GM18511 (cell line): Measurements from ENCODE around the gene ARHGAP27.
"Not testable (repeated sequence)": the region's sequence is repeated elsewhere in the genome, so short reads cannot be mapped to it uniquely, and the experiment has no call there.

Source experiments
- ATAC-seq: cut with Tn5 transposase; IDR thresholded peaks from one replicate; pipeline ENCODE4 v1.9.1; 2021; ENCODE audit warnings: mild to moderate bottlenecking, moderate library complexity; ENCODE audit not compliant: unreplicated experiment

The ARHGAP27 gene

DNA sequence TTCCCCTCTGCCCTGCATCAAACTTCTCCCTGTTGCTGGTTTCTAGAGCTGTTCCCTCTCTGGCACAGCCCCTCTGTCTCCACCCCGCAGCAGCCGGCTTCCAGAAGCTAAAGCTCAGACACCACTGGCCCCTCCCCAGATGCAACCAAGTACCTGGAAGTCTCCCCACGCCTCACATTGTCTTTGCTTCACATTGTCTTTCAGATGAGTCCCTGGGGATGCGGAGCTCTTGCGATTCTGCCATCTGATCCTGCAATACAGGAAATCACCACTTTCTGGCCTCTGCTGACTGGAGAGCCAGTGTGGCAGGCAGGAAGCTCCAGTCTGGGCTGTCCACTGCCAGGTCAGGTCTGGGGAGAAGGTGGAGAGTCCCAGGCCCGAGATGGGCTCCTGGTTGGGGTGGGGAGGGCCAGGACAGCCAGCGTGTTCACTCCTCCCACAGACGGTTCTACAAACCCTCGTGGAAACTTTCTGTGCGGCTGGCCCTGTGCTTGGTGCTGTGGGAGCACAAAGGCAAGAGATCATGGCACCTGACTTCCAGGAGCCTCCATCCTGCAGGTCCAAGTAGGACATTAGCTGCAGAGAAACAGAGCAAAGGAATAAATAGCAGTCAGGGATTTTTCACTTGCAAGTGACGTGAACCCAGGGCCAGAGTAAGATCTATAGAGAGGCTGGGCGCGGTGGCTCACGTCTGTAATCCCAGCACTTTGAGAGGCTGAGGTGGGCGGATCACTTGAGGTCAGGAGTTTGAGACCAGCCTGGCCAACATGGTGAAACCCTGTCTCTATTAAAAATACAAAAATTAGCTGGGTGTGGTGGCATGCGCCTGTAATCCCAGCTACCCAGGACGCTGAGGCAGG is 67.9 kb downstream of the ARHGAP27 start:
- no peak for ATAC-seq

DNA sequence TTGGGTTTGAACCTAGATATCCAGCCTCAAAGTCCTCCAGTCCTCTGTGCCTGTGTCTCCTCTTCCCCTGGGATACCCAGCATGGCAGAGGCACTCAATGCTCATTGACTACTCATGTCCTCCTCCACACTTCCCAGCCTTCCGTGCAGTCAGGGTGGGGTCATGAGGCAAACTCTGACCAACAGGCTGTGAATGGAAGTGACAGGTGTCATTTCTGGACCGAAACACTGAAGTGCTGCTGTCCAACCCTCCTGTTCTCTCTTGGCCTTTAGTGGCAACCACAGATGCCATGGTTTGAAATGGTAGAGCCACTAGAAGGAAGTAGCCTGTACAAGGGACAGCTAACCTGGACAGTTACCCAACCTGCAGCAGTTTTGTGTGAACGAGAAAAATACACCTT is 69.2 kb downstream of the ARHGAP27 start:
- ATAC-seq, result no peak

DNA sequence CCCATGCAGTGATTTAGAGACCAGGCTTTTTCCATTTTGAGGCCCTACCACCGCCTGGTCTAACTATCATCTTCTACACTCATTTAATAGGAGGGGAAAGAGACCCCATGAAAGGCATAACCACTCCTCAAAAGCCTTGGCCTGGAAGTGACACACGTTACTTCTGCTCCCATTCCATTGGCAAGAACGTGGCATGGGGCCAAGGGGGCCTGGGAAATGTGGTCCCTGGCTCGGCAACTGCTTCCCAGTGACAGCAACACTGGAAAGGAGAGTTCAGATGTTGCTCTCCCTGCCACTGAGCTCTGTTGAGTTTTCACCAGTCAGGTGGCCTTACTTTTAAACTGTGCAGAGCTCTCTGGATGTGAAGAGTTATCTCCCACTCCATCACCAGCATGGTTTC is 70.7 kb downstream of the ARHGAP27 start:
- ATAC-seq, result no peak

DNA sequence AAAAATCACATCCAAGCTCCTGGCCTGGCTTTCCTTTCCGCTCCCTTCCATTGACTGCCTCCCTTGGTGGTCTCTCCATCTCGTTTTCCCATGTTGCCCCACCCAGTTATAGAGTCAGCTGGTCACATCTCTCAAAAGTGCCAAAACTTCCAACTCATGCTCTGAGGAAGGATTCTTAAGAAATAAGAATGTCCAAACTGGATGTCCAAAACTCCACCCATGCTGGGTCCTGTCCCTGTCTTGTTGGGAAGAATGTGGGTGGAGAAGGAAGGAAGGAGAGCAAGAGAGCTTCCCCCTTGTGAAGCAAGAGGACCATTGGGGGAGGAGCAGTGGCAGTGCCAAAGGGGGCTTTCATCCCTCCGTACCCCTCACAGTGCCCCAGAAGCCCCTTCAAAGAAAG is 71.2 kb downstream of the ARHGAP27 start:
- no peak for ATAC-seq

DNA sequence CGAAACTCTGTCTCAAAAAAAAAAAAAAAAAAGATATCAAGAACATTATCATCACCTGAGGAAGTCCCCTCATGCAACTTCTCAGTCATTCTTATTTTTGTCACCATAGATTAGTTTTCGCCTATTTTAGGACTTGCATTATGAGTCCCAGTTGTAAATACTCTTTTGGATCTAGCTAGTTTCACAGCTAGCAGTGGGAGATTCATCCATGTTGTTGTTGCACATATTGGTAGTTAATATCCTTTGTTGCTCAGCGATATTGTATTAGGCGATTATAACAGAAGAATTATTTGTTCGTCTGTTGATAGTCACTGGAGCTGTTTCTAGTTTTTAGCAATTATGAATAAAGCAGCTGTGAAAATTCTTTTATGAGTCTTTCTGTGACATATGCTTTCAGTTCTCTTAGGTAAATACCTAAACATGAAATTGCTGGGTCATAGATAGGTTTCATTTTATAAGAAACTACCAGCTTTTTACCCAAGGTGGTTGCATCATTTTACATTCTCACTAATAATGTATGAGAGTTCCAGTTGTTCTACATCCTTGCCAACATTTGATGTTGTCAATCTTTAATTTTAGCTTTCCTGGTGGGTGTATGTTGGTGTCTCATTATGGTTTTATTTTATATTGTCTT is 75.2 kb downstream of the ARHGAP27 start:
- ATAC-seq, result no peak

DNA sequence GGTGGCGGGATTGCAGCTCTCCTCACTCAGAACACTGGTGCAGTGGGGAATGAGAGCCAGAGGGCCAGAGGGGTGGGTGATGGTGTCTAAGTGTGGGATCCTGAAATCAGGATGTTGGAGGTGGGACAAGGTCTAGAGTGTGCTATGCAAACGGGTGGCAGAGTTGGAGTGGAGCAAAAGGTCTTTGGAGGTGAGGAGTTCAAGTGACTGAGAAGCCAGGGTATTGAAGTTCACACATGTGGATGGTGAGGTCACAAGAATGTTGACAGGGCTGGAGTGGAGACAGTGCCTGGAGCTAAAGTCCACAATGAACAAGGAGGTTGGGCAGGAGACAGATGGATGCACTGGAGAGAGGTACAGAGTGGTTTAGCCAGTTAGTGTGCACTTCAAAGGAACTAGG is 77.6 kb downstream of the ARHGAP27 start:
- ATAC-seq, result no peak

DNA sequence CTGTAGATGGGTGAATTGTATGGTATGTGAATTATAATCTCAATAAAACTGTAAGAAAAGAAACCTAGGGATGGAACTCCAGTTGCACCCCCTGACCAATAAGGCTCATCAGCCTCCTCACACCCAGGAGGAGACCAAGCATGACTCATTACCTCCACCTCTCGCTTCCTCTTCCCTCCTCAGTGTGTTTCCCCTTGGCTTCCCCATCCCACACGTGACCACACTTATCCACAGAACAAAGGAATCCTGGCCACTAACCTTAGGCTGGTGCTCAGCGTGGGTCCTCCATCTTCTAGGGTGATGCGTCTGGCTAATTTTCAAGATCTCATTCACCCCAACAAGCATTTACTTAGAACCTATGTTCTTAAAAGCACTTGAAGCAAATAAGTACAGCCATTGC is 79.6 kb downstream of the ARHGAP27 start:
- no peak for ATAC-seq

DNA sequence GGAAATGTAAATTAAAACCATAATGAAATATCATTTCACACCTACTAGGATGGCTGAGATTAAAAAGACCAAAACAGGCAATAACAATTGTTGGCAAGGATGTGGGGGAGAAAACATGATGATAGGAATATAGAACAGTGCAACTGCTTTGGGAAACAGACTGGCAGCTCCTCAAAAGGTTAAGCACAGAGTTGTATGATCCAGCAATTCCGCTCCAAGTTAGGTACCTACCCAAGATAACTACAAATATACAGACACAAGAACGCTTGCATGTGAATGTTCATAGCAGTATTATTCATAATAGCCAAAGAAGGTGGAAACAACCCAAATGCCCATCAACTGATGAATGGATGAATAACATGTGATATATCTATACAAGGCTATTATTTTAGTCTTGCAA is 80.8 kb downstream of the ARHGAP27 start:
- ATAC-seq, result no peak

DNA sequence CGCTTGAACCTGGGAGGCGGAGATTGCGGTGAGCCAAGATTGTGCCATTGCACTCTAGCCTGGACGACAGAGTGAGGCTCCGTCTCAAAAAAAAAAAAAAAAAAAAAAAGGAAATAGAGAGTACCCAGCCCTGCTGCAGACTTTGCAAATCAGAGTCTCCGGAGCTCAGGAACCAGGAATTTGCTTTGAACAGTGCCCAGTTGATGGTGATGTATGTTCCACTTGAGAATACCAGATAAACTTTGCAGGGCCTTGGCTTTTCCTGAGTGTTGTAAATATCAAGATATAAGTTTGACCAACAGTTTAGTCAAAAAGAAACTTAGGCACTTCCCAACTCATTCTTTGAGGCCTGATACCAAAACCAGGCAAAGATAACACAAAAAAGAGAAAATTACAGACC is 85.2 kb downstream of the ARHGAP27 start:
- ATAC-seq, result no peak

DNA sequence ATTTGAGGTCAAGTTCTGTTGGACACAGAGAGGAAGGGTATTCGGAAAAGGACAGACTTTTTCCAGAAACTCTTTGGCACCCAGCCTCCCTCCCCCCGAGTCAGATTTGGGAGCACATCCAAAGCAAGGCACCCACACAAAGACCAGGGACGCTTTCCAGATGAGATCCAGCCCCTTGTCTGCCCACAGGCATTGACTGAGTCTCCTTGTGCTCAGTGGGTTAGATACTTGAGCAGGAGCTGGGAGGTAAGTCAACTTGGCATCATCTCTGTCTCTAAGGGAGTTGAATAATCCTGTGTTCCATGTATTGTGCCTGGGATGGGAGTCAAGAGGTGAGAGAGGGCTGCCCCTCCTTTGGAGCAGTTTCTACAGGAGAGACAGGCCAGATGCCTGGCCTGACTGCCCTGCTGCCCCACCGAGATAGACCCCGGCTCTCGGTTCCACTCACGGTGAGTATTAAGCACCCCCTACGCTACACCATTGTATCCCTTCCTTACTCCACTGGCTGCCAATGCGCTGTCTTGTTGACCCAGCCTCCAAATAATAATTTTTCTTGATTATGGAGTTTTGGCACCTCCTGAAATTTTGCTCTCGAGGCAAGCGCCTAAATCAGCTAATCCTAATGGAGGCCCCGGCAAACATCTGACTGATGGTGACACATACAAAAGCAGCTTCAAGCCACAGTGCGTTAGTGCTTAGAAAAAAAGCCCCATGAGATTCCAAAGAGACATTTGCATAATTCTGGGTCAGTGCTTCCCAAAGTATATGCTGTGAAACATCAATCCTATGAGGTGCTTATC is 86.3 kb downstream of the ARHGAP27 start:
- ATAC-seq, result no peak

DNA sequence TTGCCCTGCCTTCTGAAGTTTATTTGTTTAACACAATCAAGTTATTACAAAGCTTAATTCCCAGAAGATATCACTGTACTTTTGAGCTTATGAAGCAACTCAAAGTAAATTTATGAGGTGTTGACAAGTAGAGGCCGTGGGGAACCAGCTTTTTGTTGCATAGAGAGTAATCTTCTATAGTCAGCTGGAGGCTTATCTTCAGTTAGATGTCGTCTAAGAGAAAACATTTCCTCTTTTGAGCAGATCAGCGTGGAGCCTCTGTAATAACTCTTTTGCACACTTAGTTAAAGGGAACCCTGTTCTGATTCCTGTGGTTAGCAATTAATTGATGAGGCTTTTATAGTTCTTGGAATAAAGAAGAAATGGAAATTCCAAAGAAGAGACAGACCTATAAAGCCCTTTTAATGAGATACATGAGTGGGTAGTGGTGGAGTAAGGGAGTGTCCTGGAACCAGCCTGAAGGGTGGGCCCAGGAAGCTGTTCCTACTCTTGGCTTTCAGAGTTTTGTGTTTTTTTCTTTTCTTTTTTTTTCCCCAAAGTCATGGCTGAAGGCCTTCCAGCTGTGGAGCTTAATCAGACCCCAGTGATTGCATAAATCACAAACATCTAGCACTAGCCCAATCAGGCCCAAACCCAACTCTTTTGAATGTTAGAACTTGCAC is 87.0 kb downstream of the ARHGAP27 start:
- ATAC-seq, result no peak

DNA sequence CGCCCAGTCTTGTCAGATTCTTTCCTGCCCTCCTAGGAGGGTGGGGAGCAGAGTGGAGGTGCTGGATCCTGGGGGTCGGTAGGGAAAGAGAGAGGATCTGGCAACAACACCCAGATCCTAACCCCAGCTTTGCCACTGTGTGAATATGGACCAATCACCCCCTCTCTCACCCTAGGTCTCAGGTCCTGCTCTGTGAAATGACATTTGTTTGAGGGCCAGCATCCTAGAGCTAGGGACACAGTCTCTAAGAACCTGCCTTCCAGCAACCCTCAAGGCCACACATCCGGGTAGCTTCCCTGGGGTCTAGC is 87.5 kb downstream of the ARHGAP27 start:
- ATAC-seq, result no peak

DNA sequence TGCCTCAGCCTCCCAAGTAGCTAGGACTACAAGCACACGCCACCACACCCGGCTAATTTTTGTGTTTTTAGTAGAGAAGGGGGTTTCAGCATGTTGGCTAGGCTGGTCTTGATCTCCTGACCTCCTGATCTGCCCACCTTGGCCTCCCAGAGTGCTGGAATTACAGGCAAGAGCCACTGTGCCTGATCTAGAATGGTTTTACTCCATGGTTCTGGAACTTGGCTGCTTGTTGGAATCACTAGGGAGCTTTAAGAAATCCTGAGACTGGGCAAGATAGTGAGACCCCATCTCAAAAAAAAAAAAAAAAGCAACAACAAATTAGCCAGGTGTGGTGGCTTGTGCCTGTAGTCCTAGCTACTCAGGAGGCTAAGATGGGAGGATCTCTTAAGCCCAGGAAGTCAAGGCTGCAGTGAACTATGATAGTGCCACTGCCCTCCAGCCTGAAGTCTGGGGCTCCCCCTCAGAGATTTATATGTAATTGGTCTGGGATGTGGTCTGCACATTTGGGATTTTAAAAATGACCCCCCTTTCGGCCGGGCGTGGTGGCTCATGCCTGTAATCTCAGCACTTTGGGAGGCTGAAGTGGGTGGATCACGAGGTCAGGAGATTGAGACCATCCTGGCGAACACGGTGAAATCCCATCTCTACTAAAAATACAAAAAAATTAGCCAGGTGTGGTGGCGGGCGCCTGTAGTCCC is 88.6 kb downstream of the ARHGAP27 start:
- not testable (repeated sequence) for ATAC-seq
